ENCODE data around the gene COX20. TPM values are rescaled to one million over a fixed set of nuclear protein-coding genes. Genes with fewer than 3 reads are reported as not detected.

Gene COX20
- polyA plus RNA-seq, 3 donors, result 15.8 to 21.6 (median 17.9) TPM

- Mint-ChIP-seq H3K4me1 (peaks cover 6% of the 10 kb centered on the region), H3K36me3 (no peaks in the 10 kb centered on the region), H3K4me3 (no peak overlapping the region), H3K9me3 (peaks cover 0 to 3% (median 0%) of the 10 kb centered on the region in 7 donors), H3K27me3 (ENCODE audit: low read depth in 3 of 3) (peaks cover 0 to 3% (median 0%) of the 10 kb centered on the region in 3 donors), H3K27ac (peak overlapping the region in 1 of 7 donors; percentile 68)
- no peak overlapping the region for H3K27ac ChIP-seq (ENCODE audit: low read depth in 1 of 2, low read length in 2 of 2)
- no peaks in the 10 kb centered on the region for H3K9me3 ChIP-seq (replicated peaks in 1 of 2; ENCODE audit: control insufficient read depth in 1 of 2, insufficient read depth in 1 of 2, low read length in 2 of 2)
- no peak for TF ChIP-seq CTCF (IDR thresholded peaks at IDR 0.05)
- no peak overlapping the region for H3K4me3 ChIP-seq (replicated peaks in 1 of 3; ENCODE audit: low read depth in 2 of 3, low read length in 3 of 3)
- intact Hi-C loops (cut with micrococcal nuclease), result no loop called here
- no peaks in the 10 kb centered on the region for H4K20me1 ChIP-seq (ENCODE audit: insufficient read depth, low read length)
- no peak for DNase-seq
- no peaks in the 10 kb centered on the region for H3K79me2 ChIP-seq (ENCODE audit: insufficient read depth, low read length)
- H3K36me3 ChIP-seq (replicated peaks in 1 of 2; ENCODE audit: control insufficient read depth in 1 of 2, insufficient read depth in 2 of 2, low read length in 2 of 2), result no peaks in the 10 kb centered on the region
- no peaks in the 10 kb centered on the region for H3K27me3 ChIP-seq (ENCODE audit: control insufficient read depth in 2 of 2, insufficient read depth in 2 of 2, low read length in 2 of 2)
- H2AFZ ChIP-seq (ENCODE audit: insufficient read depth, low read depth, low read length, poor library complexity, severe bottlenecking), result no peak overlapping the region
- no peaks in the 10 kb centered on the region for H3K4me1 ChIP-seq (ENCODE audit: control insufficient read depth in 1 of 2, insufficient read depth in 2 of 2, low read length in 2 of 2)
- WGBS (ENCODE audit: insufficient coverage), result 95% methylated on average over 7 of the region's 7 CpGs
- H3K4me2 ChIP-seq (replicated peaks; ENCODE audit: extremely low read depth, low read length, poor library complexity, severe bottlenecking), result no peak overlapping the region
- no peak overlapping the region for H3K9ac ChIP-seq (ENCODE audit: insufficient read depth, low read length, poor library complexity, severe bottlenecking)
Measured at GRCh38 chr1:244893836-244894235, 58.4 kb downstream of the COX20 start.

Other genes with a start within 250 kb of the COX20 start
- gene DESI2, start 182.5 kb upstream of the COX20 start, polyA plus RNA-seq, result 10 to 100 TPM; 10.5 to 12.0 (median 11.2) TPM
- 100 to 1,000 TPM in 2 of 3 donors, 10 to 100 TPM in 1; 71.5 to 197 (median 143) TPM for gene HNRNPU, start 28.9 kb downstream of the COX20 start, polyA plus RNA-seq